ENCODE measurements around the gene CFB. TPM values are rescaled to one million over a fixed set of nuclear protein-coding genes. Genes with fewer than 3 reads are reported as not detected.

Gene CFB
- total RNA-seq, 4 donors from 2014 or later: 23.1 to 183 (median 89.9) TPM

GRCh38 chr6:31898383-31899011 lies 47.4 kb upstream of the CFB start:
- TF ChIP-seq CTCF (IDR thresholded peaks at IDR 0.05) (peak in 3 of 6 experiments; percentile 13 to 34 (median 20)), POLR2A (IDR thresholded peaks at IDR 0.05) (no peak)
- no peaks in the 10 kb centered on the region for H3K27me3 ChIP-seq
- H3K4me3 ChIP-seq: peak overlapping the region; percentile 85 to 98 (median 91)
- DNase-seq: peak in 2 of 3 donors; percentile 40 to 65
- peaks cover 0 to 40% (median 12%) of the 10 kb centered on the region in 4 donors for H3K4me1 ChIP-seq
- peaks cover 0 to 20% (median 0%) of the 10 kb centered on the region in 3 donors for H3K36me3 ChIP-seq
- H3K27ac ChIP-seq: peak overlapping the region; percentile 82 to 94 (median 82)
- no peaks in the 10 kb centered on the region for H3K9me3 ChIP-seq

GRCh38 chr6:31899215-31899614 lies 46.7 kb upstream of the CFB start:
- DNase-seq: no peak
- Histone ChIP-seq H3K27ac (no peak overlapping the region), H3K36me3 (peaks cover 0 to 15% (median 0%) of the 10 kb centered on the region in 3 donors), H3K27me3 (no peaks in the 10 kb centered on the region), H3K4me3 (no peak overlapping the region), H3K9me3 (no peaks in the 10 kb centered on the region), H3K4me1 (peaks cover 0 to 40% (median 12%) of the 10 kb centered on the region in 4 donors)
- TF ChIP-seq CTCF (IDR thresholded peaks at IDR 0.05) (no peak), POLR2A (IDR thresholded peaks at IDR 0.05) (no peak)

- no peak overlapping the region for H3K27ac ChIP-seq
- no peaks in the 10 kb centered on the region for H3K27me3 ChIP-seq
- H3K4me3 ChIP-seq: no peak overlapping the region
- H3K4me1 ChIP-seq: peaks cover 0 to 40% (median 12%) of the 10 kb centered on the region in 4 donors
- DNase-seq: peak in 1 of 3 donors; percentile 49
- no peaks in the 10 kb centered on the region for H3K9me3 ChIP-seq
- TF ChIP-seq CTCF (IDR thresholded peaks at IDR 0.05) (no peak), POLR2A (IDR thresholded peaks at IDR 0.05) (no peak)
- H3K36me3 ChIP-seq: peaks cover 0 to 6% (median 0%) of the 10 kb centered on the region in 3 donors
Observed at GRCh38 chr6:31899882-31900722, 45.8 kb upstream of the CFB start.

- peaks cover 0 to 40% (median 12%) of the 10 kb centered on the region in 4 donors for H3K4me1 ChIP-seq
- TF ChIP-seq CTCF (IDR thresholded peaks at IDR 0.05) (no peak), POLR2A (IDR thresholded peaks at IDR 0.05) (no peak)
- H3K9me3 ChIP-seq: no peaks in the 10 kb centered on the region
- peak in 1 of 3 donors; percentile 55 for DNase-seq
- peak overlapping the region; percentile 50 to 78 (median 68) for H3K4me3 ChIP-seq
- H3K27me3 ChIP-seq: no peaks in the 10 kb centered on the region
- H3K27ac ChIP-seq: peak overlapping the region; percentile 67 to 91 (median 82)
- no peaks in the 10 kb centered on the region for H3K36me3 ChIP-seq
Observed at GRCh38 chr6:31900917-31901414, 44.9 kb upstream of the CFB start.

- Histone ChIP-seq H3K27me3 (no peaks in the 10 kb centered on the region), H3K4me1 (peaks cover 0 to 37% (median 10%) of the 10 kb centered on the region in 4 donors), H3K4me3 (peak overlapping the region; percentile 50 to 78 (median 68)), H3K36me3 (no peaks in the 10 kb centered on the region), H3K27ac (peak overlapping the region; percentile 67 to 91 (median 82)), H3K9me3 (no peaks in the 10 kb centered on the region)
- peak; percentile 72 to 85 (median 72) for DNase-seq
- TF ChIP-seq POLR2A (IDR thresholded peaks at IDR 0.05) (no peak), CTCF (IDR thresholded peaks at IDR 0.05) (no peak)
Observed at GRCh38 chr6:31901415-31901952, 44.4 kb upstream of the CFB start.

All from Peyer's patch (tissue), 4 donors.